K562 (cell line): Measurements from ENCODE around the gene SMYD2. TPM values are rescaled to one million over a fixed set of nuclear protein-coding genes. Genes with fewer than 3 reads are reported as not detected.

Experiments used
- ATAC-seq: fragments of 200-7000 bp; cut with Tn5 transposase; 3 replicates; pipeline ENCODE4 v1.9.1; 2020; ENCODE audit warnings: moderate library complexity
- BruUV-seq: library from RNA; stranded (reverse); fragments of 400-500 nt; replicated peaks from 2 replicates; lab custom pipeline; 2021; lab: Mats Ljungman, UMichigan
- CTCF ChIA-PET: fragments of 300-600 bp; formaldehyde crosslinking; extraction: SDS; loops from one replicate; lab custom pipeline; 2021; ENCODE audit warnings: low intra/inter-chr PET ratio; lab: Yijun Ruan, JAX
- POLR2A ChIA-PET: fragments of 300-600, 350-650 bp; sonication (Branson Sonifier 250); formaldehyde crosslinking; extraction: SDS; loops from one replicate; lab custom pipeline; 2021; ENCODE audit warnings: antibody characterized with exemption, inconsistent platforms; lab: Yijun Ruan, JAX
- DNase-seq, 4 experiments: peaks; one replicate each; pipeline versions ENCODE4 v3.0.0 to v3.0.0-alpha.2; 2011 to 2018; ENCODE audit warnings: low spot score in 3 of 4, mixed read lengths in 3 of 4; ENCODE audit errors: extremely low read depth in 1 of 4
- FAIRE-seq: peaks from 2 replicates; lab custom pipeline; 2011; peaks lifted over from hg19 to GRCh38; lab: Jason Lieb, UNC
- H2AFZ ChIP-seq: 2 replicates; pipeline ENCODE4 v1.6.0; 2011; ENCODE audit warnings: low read depth, low read length, control low read depth, inconsistent platforms
- H3K27ac ChIP-seq: fragments of 200-600 bp; 3 replicates; pipeline ENCODE4 v1.8.0; 2011; ENCODE audit warnings: low read depth, mild to moderate bottlenecking, control low read depth, inconsistent platforms, low read length, moderate library complexity, mixed read lengths; ENCODE audit errors: extremely low read depth
- H3K27me3 ChIP-seq, 2 experiments: fragments of 300-600 bp in 1 of 2; 2 replicates in 1 of 2; 3 replicates in 1 of 2; pipeline versions ENCODE4 v1.6.0 to v1.8.0; 2011; ENCODE audit warnings: inconsistent platforms in 2 of 2, low read length in 2 of 2, mild to moderate bottlenecking in 1 of 2, mixed read lengths in 1 of 2, moderate library complexity in 1 of 2; ENCODE audit not compliant: control insufficient read depth in 2 of 2, insufficient read depth in 2 of 2
- H3K36me3 ChIP-seq: fragments of 300-600 bp; 3 replicates; pipeline ENCODE4 v1.8.0; 2011; ENCODE audit warnings: mild to moderate bottlenecking, low read length, inconsistent platforms; ENCODE audit not compliant: control insufficient read depth, insufficient read depth
- H3K4me1 ChIP-seq, 2 experiments: fragments of 200-600 bp in 1 of 2; replicated peaks in 1 of 2; 2 replicates in 1 of 2; 3 replicates in 1 of 2; pipeline versions ENCODE4 v1.5.1 to v1.8.0; 2011; ENCODE audit warnings: inconsistent platforms in 2 of 2, low read length in 2 of 2, mild to moderate bottlenecking in 1 of 2, mixed read lengths in 1 of 2, moderate library complexity in 1 of 2; ENCODE audit not compliant: control insufficient read depth in 2 of 2, insufficient read depth in 2 of 2
- H3K4me2 ChIP-seq: 2 replicates; pipeline ENCODE4 v1.6.1; 2011; ENCODE audit warnings: low read length, control low read depth, inconsistent platforms, mixed read lengths; ENCODE audit not compliant: insufficient read depth
- H3K4me3 ChIP-seq: fragments of 200-600 bp; sonication (generic), shearing (Covaris generic); 2 replicates; pipeline ENCODE4 v1.5.1; 2016; ENCODE audit warnings: control low read depth, inconsistent platforms
- H3K79me2 ChIP-seq: fragments of 200-600 bp; 3 replicates; pipeline ENCODE4 v1.8.0; 2011; ENCODE audit warnings: low read length, inconsistent platforms; ENCODE audit not compliant: control insufficient read depth, insufficient read depth
- H3K9ac ChIP-seq, 2 experiments: 2 replicates each; pipeline versions ENCODE4 v1.6.0 to v1.6.1; 2011; ENCODE audit warnings: low read depth in 2 of 2, low read length in 2 of 2, control low read depth in 1 of 2, inconsistent platforms in 1 of 2, mild to moderate bottlenecking in 1 of 2, mixed read lengths in 1 of 2; ENCODE audit not compliant: insufficient read depth in 1 of 2
- H3K9me1 ChIP-seq: one replicate; pipeline ENCODE4 v1.6.0; 2011; ENCODE audit warnings: inconsistent platforms, mild to moderate bottlenecking, low read length, moderate library complexity; ENCODE audit not compliant: control insufficient read depth, insufficient read depth
- H3K9me3 ChIP-seq: replicated peaks from 2 replicates; pipeline ENCODE4 v1.5.1; 2011; ENCODE audit warnings: low read depth, low read length, inconsistent platforms; ENCODE audit not compliant: control insufficient read depth, insufficient read depth
- H4K20me1 ChIP-seq: replicated peaks from 2 replicates; pipeline ENCODE4 v1.6.1; 2011; ENCODE audit warnings: low read length, inconsistent platforms, mixed read lengths; ENCODE audit not compliant: control insufficient read depth, insufficient read depth
- CREB3 ChIP-seq: fragments of 450-650 bp; conservative IDR thresholded peaks from 2 replicates; pipeline ENCODE4 v1.6.1; 2016; ENCODE audit warnings: missing genetic modification characterization, low read depth, mild to moderate bottlenecking, missing compliant biosample characterization, moderate library complexity
- CREB3L1 ChIP-seq: fragments of 450-650 bp; IDR thresholded peaks from 2 replicates; pipeline ENCODE4 v1.6.1; 2014; ENCODE audit warnings: low read depth, mild to moderate bottlenecking, moderate library complexity, borderline replicate concordance
- E2F4 ChIP-seq: sonication (generic); formaldehyde crosslinking; IDR thresholded peaks from 2 replicates; pipeline ENCODE4 v1.8.0; 2022; ENCODE audit warnings: mild to moderate bottlenecking, low read depth, missing genetic modification reagents
- FOXA3 ChIP-seq, 2 experiments: fragments of 450-650 bp in 1 of 2; sonication (generic) in 1 of 2; formaldehyde crosslinking; IDR thresholded peaks in 1 of 2; conservative IDR thresholded peaks in 1 of 2; 2 replicates each; pipeline versions ENCODE4 v1.4.0 to v1.8.0; 2020 to 2022; ENCODE audit warnings: mild to moderate bottlenecking in 2 of 2, missing genetic modification reagents in 1 of 2
- KHSRP ChIP-seq: fragments of 450-650 bp; IDR thresholded peaks from 2 replicates; pipeline ENCODE4 v1.6.1; 2017
- MAFG ChIP-seq: fragments of 450-650 bp; conservative IDR thresholded peaks from 2 replicates; pipeline ENCODE4 v1.6.1; 2016; ENCODE audit warnings: missing genetic modification characterization, missing compliant biosample characterization
- MIER1 ChIP-seq: fragments of 450-650 bp; IDR thresholded peaks from 2 replicates; pipeline ENCODE4 v1.6.1; 2016; ENCODE audit warnings: antibody characterized with exemption, mild to moderate bottlenecking, low read depth
- NR1H2 ChIP-seq: sonication (generic); formaldehyde crosslinking; IDR thresholded peaks from 2 replicates; pipeline ENCODE4 v1.4.0; 2020; ENCODE audit warnings: mild to moderate bottlenecking, missing genetic modification reagents
- POLR2H ChIP-seq: IDR thresholded peaks from 2 replicates; pipeline ENCODE4 v1.6.1; 2016; ENCODE audit warnings: missing genetic modification characterization, low read depth, mild to moderate bottlenecking, control low read depth, missing compliant biosample characterization, moderate library complexity
- ZBTB8A ChIP-seq: fragments of 450-650 bp; IDR thresholded peaks from 2 replicates; pipeline ENCODE4 v1.6.1; 2018; ENCODE audit warnings: mild to moderate bottlenecking, moderate library complexity; ENCODE audit not compliant: partially characterized antibody
- ZNF124 ChIP-seq: sonication (generic); formaldehyde crosslinking; IDR thresholded peaks from 2 replicates; pipeline ENCODE4 v1.8.1; 2022; ENCODE audit warnings: missing genetic modification reagents
- ZNF140 ChIP-seq: fragments of 250-450 bp; sonication (Bioruptor Pico); IDR thresholded peaks from 2 replicates; pipeline ENCODE4 v1.8.0; 2021; ENCODE audit warnings: moderate library complexity, mild to moderate bottlenecking, inconsistent platforms
- ZNF717 ChIP-seq: fragments of 250-450 bp; sonication (Bioruptor Pico); IDR thresholded peaks from 2 replicates; pipeline ENCODE4 v1.5.0; 2021
- ZNF764 ChIP-seq: fragments of 250-450 bp; sonication (Bioruptor Pico); IDR thresholded peaks from 2 replicates; pipeline ENCODE4 v1.4.0; 2020; ENCODE audit warnings: low read depth, mild to moderate bottlenecking, moderate library complexity
- WGBS: fragments of 100-300 bp; shearing (Covaris generic); methylation state at CpG from one replicate; pipeline ENCODE4 v1.1.6; 2016; ENCODE audit warnings: low coverage, mixed read lengths; ENCODE audit not compliant: insufficient coverage; ENCODE audit errors: missing lambda C conversion rate; 5-methylcytosine and 5-hydroxymethylcytosine counted together
- in situ Hi-C: fragments of 300-500 bp; cut with MboI; formaldehyde crosslinking; loops from 4 replicates; pipeline ENCODE4 v1.15.0; 2018; ENCODE audit warnings: inconsistent platforms, mixed read lengths
- intact Hi-C: fragments of 100-400 bp; cut with micrococcal nuclease; formaldehyde crosslinking; loops from 2 replicates; pipeline ENCODE4 v1.14.2; 2022
- polyA plus RNA-seq, 8 experiments: library from polyadenylated mRNA; depleted of rRNA in 4 of 8; stranded (reverse) in 5 of 8; unstranded in 3 of 8; fragments of >200 nt; fragmentation: Nextera tagmentation in 2 of 8; fragmentation: Illumina TruSeq in 1 of 8; extraction: Ambion mirVana in 2 of 8; extraction: Trizol in 1 of 8; gene quantifications; 2 replicates each; pipeline versions ENCODE4 v1.2.1 to v1.2.3, GENCODE V29; 2011 to 2014; ENCODE audit warnings: inconsistent platforms in 1 of 8, missing spikeins in 1 of 8
- total RNA-seq, 7 experiments: library from RNA; depleted of rRNA in 6 of 7; stranded (reverse); fragments of >200 nt in 6 of 7; fragmentation: Illumina TruSeq in 2 of 7; extraction: Trizol in 2 of 7; gene quantifications; 2 replicates each; pipeline versions ENCODE4 v1.2.1 to v1.2.3, GENCODE V29; 2011 to 2021; ENCODE audit warnings: low replicate concordance in 1 of 7

The SMYD2 gene
- total and polyA plus RNA-seq, 9 of the 15 experiments (the other 6 are each of a cell fraction or from before 2014, with no cell fraction given) = 13.8 to 81.3 (median 39.9) TPM

- Histone ChIP-seq H3K4me2 (no peak overlapping the region), H3K36me3 (no peaks in the 10 kb centered on the region), H3K9ac (no peak overlapping the region), H3K4me1 (peaks cover 0 to 23% of the 10 kb centered on the region in 2 experiments; a peak in 3 of 5 replicates), H4K20me1 (no peaks in the 10 kb centered on the region), H3K4me3 (no peak overlapping the region), H2AFZ (no peak overlapping the region), H3K27me3 (peaks cover 6 to 24% of the 10 kb centered on the region in 2 experiments; a peak in 4 of 5 replicates), H3K79me2 (no peaks in the 10 kb centered on the region), H3K9me3 (no peaks in the 10 kb centered on the region), H3K27ac (no peak overlapping the region), H3K9me1 (no peaks in the 10 kb centered on the region)
- intact Hi-C loops = no loop called here
- FAIRE-seq (no peak), DNase-seq (no peak), ATAC-seq (no peak)
- 7% methylated on average over 3 of the region's 3 CpGs for WGBS
- in situ Hi-C loops = no loop called here
- ChIA-PET CTCF (no interaction called here), POLR2A (interaction anchor here (1.0 kb wide), 1 partner anchor 8 kb away, joined by 4 read pairs; no protein-coding TSS in a partner anchor)
- no TSS peak for BruUV-seq
- no peak for TF ChIP-seq E2F4 (CRISPR knock-in tag)
- TF ChIP-seq ZNF124 (CRISPR knock-in tag) = no peak
- TF ChIP-seq ZNF717 (CRISPR knock-in tag) = no peak
- TF ChIP-seq CREB3L1 = no peak
- TF ChIP-seq KHSRP = no peak
- TF ChIP-seq ZNF140 (CRISPR knock-in tag) = no peak
- no peak for TF ChIP-seq MIER1
- TF ChIP-seq MAFG (tag) = no peak
- no peak for TF ChIP-seq FOXA3 (CRISPR knock-in tag; conservative IDR thresholded peaks at IDR 0.05 in 1 of 2, IDR thresholded peaks at IDR 0.05 in 1 of 2)
- TF ChIP-seq ZBTB8A = no peak
- no peak for TF ChIP-seq ZNF764 (CRISPR knock-in tag)
- no peak for TF ChIP-seq POLR2H (tag)
- TF ChIP-seq CREB3 = no peak
- TF ChIP-seq NR1H2 (CRISPR knock-in tag) = no peak
These were observed 79.7 kb downstream of the SMYD2 start for GRCh38 chr1:214360525-214361164.
